NOMO-1 (cell line): Measurements from ENCODE around the gene RFC1.
"Not testable (repeated sequence)": the region's sequence is repeated elsewhere in the genome, so short reads cannot be mapped to it uniquely, and the experiment has no call there.

Source experiments
- DNase-seq, 2 experiments: peaks; one replicate each; lab custom pipeline; 2025; ENCODE audit not compliant: unreplicated experiment in 2 of 2; lab: John Stamatoyannopoulos, UW

Gene RFC1

DNA sequence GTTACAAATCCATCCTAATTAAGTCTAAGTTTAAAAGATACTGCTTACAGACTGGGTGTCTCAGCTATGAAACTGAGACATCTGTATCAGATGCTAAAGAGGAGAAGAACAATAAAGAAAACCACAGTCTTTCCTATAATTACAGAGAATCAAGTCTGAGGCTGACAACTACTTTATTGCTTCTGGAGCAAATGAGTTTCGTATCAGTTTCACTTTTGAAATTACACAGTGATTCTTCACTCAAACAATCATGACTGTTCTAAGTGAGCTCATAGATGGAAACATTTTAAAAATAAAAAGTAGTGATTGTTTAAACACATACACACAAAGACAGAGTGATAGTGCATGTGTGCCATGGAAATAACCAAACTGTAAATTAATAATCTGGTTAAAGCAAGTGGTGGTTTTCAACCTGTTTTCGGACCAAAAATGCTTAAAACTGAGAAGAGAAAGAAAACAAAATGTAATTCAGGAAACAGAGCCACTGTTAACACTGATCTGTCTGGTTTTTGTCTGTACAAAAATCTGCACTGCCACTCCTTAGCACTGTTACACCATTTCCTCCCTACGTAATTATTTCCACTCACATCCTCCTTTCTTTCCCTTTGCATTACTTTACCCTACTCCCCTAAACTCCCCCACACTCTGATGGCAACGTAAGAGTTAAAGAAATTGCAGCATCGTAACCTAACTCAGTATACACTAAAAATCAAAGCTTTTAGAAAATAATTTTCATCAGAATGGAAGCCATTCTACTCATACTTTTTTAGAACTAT lies 12.5 kb downstream of the RFC1 start:
- peak; percentile 54 to 80 for DNase-seq

DNA sequence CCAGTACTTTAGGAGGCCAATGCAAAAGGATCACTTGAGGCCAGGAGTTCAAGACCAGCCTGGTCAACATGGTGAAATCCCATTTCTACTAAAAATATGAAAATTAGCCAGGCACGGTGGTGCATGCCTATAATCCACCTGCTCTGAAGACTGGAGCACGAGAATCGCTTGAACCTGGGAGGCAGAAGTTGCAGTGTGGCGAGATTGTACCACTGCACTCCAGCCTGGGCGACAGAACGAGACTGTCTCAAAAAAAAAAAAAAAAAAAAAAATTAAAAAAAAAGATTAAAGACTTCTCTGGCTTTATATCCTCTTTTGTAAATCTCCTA lies 13.0 kb downstream of the RFC1 start:
- not testable (repeated sequence) for DNase-seq

DNA sequence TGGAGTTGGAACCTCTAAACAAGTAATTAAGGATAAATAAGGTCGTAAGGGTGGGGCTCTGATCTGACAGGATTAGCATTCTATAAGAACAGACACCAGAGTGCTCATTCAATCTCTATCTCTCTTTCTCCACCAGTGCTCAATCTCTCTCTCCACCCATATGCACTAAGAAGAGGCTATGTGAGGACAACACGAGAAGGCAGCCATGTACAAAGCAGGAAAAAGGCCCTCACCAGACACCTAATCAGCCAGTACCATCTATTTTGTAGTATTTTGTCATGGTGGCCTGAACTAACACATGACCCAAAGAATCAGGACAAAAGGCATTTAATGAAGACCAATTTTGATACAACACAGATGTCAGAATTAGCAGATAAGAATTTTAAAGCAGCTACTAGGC lies 16.8 kb downstream of the RFC1 start:
- no peak for DNase-seq

DNA sequence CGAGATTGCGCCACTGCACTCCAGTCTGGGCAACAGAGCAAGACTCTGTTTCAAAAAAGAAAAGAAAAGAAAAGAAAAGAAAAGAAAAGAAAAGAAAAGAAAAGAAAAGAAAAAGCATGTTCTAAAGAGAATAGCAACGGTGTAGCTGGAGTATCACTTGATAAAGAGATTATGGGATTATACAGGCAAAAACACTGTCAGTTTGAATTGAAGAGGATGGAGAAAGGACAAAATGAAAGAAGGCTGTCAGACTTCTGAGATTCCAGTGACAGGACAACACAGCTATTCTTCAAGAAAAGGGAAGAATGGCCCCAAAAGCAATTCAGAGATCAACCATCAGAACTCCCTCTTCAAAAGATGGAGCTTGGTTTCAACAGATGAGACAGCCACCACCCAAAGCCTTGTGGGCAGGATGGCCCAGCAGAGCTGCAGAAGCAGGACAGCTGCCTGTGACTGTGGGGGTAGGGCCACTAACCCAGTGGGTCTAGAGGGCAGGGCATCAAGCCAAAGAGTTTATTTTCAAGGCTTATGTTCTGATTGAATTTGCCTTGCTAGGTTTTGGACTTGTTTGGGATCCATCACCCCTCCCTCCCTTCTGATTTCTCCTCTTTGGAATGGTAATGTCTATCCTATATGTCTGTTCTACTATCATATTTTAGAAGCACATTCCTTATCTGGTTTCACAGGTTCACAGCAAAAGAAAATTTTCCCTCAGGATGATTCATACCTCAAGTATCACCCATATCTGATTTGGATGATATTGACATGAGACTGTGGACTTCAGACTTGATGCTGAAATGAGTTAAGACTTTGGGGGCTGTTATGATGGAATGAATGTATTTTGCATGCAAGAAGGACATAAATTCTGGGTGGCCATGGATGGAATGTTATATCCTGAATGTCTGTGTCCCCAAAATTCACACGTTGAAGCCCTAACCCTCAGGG lies 17.5 kb downstream of the RFC1 start:
- no peak for DNase-seq

DNA sequence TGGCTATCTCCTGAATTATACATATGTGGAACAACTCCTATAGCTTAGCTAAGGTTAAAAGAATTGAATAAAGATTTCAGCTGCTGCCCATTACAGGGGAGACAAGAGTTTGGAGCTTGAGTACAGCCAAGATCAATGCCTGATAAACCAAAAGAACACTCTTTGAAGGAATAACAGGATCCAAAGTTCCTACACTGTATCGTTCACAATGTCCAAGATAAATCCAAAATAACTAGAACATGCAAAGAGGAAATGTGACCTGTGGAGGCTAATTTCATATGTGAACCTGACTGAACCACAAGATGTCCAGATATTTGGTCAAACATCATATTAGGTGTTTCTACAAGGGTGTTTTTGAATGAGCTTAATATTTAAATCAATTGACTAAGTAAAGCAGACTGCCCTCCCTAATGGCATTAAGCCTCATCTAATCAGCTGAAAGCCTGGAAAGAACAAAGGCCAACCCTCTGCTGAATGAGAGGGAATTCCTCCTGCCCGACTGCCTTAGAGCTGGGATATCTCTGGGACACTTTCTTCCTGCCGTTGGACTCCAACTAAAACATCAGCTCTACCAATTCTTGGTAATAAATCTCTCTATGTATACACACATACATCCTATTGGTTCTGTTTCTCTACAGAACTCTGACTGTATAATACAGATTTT lies 19.2 kb downstream of the RFC1 start:
- DNase-seq: no peak

DNA sequence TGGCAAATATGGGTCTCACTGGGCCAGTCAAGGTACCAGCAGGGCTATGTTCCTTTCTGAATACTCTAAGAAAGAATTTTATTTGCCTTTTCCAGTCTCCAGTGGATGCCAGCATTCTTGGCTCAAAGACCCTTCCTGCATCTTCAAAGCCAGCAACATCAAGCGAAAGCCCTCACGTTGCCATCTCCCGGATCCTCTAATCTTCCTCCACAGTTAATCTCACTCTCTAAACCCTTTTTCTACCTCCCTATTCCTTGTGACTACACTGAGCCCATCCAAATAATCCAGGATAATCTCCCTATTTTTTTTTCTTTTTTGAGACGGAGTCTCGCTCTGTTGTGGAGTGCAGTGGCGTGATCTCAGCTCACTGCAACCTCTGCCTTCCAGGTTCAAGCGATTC lies 23.4 kb downstream of the RFC1 start:
- no peak for DNase-seq

DNA sequence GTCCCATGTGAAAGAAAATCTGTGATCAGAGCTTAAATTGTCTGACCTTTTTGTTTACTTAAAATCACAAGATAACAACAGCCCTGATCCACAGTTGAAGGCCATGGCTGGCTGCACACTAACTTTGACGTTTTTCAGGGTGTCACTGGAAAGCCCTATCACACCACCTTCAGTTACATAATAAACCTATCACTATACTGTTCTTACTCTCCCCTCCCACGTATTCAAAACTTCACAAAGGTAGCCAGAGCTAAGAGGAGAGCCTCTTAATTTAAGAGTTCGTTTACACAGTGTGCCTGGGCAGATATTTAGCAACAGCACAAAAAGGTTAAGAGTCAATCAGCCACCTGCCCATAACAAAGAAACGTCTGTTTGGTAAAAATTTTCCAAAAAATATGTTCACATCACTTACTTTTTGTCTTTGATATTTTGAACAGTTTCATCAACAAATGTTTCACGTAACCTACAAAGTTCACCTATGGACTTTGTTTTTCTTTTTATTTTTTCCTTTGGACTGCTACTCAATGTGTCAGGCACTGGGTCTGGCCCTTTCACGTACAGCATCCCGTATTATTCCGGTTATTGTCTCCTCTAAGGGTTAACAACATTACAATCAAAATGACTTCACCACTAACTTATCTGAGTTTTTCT lies 25.0 kb downstream of the RFC1 start:
- DNase-seq: no peak

DNA sequence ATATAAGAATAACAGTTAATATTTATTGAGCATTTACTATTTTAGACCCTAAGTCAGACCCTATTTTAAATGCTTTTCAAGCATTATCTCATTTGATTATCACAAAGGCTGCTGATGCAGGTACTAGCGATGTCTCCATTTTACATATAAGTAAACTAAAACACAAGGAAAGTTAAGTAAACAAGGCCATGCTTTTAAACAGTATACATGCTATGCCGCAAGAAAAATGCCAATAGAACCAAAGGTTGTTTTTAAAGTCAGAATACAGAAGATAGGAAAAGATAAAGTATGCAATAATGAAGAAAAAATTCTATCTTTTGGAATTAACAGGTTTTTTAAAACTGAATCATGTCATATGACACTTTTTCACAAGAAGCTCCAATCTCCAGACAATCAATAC lies 26.2 kb downstream of the RFC1 start:
- DNase-seq: no peak

DNA sequence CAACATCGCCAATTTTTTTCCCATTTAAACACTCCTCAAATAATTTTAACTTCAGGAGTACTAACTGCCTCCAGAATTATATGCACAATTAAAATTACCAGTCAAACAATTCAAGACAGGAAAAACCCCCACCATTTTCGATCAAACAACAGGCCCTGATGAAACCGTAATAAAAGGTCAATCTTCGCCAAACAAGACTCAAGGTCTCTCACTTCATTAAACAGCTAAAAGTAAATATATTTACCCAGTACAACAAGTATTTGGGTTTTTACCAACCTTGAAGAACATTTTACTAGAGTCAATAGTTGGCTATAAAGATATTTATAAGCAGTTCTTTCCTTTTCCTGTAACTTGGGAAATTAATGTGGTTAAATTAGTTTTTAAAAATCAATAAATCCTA lies 28.3 kb downstream of the RFC1 start:
- no peak for DNase-seq

DNA sequence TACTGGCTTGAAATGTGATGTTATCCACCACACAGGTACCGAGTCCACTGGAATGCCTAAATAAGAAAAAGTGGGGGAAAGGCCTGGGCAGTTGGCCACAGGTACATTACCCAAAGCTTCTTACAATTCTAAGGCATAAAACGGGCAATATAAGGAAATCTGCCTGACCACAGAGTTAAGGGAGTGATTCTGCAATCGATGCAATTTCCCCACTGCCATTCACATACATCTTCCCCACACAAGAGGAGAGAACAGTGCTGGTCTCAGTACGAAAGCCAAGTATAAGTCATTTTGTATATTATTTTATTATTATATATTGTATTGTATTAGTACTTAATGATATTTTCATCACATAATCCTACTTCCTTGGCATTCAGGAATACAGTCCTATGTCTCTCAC lies 30.6 kb downstream of the RFC1 start:
- DNase-seq: peak in 1 of 2 experiments; percentile 9

DNA sequence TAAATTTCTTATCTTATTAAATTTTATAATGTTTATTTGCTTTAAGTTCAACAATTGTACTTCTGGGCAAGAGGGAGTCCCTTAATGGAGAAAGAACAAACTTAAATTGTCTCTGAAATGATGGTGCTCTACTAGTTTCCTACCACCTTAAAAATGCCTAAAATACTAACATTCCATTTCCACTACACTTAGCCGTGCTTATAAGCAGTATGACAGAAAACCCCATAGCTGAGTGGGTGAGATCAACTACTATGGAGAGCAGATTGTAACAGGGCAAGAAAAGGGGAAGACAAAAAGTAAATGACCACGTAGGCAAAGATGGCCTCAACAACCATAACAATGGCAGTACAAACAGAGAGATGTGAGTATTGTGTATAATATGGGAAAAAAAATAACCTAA lies 35.0 kb downstream of the RFC1 start:
- no peak for DNase-seq

DNA sequence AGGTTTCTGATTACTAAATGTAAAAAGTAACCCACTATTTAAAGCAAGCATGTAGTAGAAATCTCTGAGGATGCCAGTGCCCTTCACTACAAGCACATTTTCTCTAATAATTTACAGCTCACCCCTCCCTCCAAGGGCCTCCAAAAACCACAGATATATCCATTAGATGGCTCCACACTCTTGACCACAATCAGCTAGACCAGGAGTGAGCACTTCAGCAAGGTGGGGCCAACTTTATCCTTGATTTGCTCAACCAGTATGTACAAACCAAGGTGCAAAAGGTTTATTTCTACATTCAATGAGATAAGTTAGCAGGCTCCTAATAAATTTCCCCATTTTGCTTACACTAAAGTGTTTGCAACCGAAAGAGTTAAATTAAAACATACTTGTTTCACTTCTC lies 35.8 kb downstream of the RFC1 start:
- DNase-seq: no peak

DNA sequence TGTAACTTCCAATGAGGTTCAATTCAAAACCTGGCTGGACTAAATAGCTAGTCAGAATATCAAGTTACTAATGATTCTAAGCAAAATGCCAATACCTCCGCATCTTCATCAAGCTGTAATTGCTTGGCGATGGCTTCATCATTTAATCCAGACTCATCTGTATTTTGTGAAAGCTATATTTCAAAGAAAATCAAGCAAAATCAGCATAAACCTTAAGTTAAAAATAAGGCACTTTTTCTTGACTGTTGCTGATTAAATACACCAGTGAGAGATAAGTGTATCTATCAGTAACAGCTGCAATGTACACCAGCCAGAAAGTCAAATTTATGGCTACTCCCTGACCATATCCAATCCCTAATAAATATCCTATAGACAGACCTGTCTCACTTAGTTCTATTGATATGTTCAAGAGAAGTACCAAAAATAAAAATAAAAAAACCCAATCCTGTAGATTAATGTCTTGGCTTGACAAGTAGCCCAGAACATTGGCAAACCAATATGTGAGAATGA lies 39.6 kb downstream of the RFC1 start:
- DNase-seq: no peak

DNA sequence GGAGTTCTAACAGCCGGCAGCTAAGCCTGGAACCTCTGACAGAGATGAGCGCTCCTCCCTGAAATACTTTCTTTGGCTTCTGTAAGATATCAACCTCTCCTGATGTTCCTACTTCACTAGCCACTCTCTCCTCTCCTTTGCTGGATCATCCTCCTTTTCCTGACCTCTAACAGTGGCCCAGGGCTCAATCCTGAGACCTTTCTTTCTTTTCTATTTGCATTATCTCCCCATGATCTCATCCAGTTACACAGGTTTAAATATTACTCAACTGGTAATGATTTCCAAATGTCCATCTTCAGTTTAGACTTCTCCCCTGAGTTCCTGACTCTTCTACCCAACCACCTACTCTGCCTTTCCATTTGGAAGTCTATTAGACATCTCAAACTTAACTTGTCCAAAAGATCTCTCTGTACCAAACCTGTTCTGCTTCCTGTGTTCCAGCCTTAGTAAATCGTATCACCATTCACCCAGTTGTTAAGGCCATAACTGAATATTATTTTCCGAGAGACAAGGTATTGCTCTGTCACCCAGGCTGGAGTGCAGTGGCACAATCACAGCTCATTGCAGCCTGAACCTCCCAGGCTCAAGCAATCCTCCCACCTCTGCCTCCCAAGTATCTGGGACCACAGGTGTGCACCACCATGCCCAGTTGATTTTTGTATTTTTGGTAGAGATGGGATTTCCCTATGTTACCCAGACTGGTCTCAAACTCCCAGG lies 41.1 kb downstream of the RFC1 start:
- DNase-seq: no peak

DNA sequence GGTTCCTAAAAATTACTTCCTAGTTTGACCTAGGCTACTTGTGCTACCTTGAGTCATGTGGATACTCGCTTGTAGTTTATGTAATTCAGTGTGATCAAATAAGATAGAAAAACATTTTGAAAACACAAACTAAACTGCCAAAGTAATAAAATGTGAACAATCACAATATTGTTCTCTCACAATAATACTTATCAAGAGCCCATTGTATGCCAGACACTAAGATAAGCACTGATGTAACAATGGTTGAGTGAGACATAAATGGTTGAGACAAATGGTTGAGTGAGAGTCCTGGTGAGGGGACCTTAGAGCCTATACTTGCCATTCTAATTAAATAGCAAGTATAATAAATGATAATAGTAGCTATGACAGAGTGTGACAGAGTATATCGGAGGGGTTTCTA lies 41.7 kb downstream of the RFC1 start:
- no peak for DNase-seq

DNA sequence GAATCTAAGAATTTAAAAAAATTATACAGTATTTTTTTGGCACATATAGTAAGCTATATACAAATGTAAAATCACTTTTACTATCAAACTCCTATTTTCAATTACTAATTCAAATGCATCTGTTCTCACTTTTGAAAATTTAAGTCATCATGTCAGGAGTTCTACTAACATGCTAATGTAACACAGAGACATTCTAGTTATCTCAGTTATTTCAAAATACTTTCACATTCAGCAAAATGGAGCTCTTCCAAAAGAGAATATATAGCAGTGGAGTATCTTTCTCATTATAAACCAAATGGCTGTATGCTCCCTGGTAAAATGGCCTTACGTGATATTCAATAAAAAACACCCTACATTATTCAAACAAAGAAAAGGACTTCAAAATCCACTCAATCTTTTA lies 42.3 kb downstream of the RFC1 start:
- no peak for DNase-seq

DNA sequence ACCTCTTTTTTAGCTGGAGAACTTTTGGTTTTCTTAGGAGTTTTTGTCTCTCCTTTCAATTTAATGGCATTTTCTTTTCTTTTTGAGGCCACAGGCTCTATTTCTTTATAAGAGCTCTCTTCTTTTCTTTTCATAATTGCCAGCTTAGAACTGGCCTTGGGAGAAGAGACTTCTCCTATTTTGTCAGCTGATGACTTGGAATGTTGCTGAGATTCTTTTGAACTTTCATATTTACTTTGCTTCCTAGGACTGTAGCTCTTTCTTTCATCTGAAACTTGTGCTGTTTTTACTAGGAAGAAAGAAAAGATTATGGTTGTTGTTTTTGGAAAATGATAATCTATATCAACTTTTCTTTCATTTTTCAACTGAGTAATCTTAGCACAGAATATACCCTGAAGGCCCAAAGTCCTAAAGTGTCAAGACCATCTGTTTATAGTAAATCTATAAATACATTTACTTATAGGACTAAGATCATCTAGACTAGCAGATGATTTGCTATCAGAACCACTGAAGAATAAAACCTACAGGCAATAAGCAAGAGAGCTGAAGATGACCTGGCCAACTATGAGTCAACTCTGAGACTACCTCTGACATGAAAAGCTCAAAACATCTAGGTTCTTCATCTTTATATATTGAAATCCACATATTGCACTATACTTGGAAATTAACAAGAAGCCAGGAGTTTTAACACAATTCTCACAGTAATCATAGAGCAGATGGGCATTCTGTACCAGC lies 45.6 kb downstream of the RFC1 start:
- no peak for DNase-seq

DNA sequence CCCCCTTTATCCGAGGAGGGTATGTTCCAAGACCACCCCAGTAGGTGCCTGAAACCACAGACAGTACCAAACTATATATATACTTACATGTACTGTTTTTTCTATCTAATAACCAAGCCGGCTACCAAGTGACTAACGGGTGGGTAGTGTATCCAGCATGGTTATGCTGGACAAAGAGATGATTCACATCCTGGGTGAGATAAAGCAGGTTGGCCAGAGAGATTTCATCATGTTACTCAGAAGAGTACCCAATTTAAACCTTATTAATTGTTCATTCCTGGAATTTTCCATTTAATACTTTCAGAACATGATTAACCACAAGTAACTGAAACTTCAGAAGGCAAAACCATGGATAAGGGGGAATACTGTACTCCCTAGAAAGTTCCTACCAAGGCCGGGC lies 46.5 kb downstream of the RFC1 start:
- DNase-seq: no peak

DNA sequence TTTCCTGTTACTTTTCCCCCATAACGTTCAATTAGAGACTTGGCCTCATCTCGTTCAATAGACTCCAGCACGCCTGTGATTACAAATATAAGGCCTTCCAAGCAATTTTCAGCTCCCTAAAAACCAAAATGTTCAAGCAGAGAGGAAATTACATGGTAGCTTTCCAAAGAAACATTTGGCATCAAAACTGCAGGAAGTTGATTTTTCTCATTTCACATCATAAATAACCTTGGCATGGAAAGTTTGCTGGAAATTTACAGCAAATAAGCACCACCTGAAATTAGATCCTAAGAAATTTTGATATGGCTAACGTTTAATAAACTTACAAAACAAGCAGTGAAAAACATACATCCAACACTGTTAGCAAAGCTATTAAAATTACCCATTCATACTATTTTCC lies 53.3 kb downstream of the RFC1 start:
- no peak for DNase-seq

DNA sequence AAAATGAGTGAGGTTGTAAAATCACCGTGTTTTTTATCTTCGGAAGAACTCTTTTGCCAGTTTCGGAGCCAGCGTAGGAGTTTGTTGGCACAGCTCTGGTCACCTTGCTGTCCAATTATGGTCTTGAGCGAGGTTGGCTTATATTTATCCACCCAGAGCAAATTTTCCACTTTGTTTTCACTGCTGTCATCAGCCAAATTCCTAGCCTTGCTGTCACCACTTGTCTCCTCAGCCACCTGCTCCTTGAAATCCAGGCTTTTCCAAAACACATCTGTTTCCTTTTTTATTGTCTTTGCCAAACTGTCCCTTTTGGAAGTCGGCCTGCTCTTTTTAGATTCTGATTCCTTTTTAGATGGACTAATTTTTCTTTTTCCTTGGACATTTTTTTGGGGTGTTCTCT lies 57.6 kb downstream of the RFC1 start:
- no peak for DNase-seq
